Measurements from ENCODE around the gene FSD1L.
A peak's percentile ranks its signal among the peaks of the same experiment; 100 is the strongest.

FSD1L gene

DNA sequence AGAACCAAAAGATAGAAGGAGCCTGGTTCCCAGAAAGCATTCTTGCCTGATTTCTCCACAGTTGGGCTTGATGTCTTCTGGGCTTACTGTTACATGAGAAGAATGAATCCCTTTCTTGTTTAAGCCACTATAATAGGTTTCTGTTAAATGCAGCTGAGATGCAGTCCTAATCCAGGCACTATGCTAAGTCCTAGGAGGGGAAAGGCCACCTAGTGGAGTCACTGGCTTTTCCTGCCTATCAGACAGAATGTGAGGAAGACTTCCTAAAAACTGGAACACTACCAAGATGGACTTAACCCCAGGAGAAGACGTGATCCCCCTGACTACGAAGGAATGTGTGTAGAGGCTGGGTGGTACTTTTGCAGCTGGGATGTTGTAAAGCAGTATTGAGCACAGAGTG lies 34.3 kb upstream of the FSD1L start:
- DNase-seq (ENCODE audit: low spot score): no peak
- TF ChIP-seq, protein P1, sequence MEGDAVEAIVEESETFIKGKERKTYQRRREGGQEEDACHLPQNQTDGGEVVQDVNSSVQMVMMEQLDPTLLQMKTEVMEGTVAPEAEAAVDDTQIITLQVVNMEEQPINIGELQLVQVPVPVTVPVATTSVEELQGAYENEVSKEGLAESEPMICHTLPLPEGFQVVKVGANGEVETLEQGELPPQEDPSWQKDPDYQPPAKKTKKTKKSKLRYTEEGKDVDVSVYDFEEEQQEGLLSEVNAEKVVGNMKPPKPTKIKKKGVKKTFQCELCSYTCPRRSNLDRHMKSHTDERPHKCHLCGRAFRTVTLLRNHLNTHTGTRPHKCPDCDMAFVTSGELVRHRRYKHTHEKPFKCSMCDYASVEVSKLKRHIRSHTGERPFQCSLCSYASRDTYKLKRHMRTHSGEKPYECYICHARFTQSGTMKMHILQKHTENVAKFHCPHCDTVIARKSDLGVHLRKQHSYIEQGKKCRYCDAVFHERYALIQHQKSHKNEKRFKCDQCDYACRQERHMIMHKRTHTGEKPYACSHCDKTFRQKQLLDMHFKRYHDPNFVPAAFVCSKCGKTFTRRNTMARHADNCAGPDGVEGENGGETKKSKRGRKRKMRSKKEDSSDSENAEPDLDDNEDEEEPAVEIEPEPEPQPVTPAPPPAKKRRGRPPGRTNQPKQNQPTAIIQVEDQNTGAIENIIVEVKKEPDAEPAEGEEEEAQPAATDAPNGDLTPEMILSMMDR (IDR thresholded peaks at IDR 0.05; ENCODE audit: borderline replicate concordance, control extremely low read depth, extremely low read depth, insufficient read depth, missing control alignments): no peak
- in situ Hi-C loops (cut with MboI; ENCODE audit: low sequenced_read_pairs, unreplicated experiment): loop anchor here (25.0 kb wide), 2 partner anchors 551 to 626 kb away; no protein-coding TSS in a partner anchor

DNA sequence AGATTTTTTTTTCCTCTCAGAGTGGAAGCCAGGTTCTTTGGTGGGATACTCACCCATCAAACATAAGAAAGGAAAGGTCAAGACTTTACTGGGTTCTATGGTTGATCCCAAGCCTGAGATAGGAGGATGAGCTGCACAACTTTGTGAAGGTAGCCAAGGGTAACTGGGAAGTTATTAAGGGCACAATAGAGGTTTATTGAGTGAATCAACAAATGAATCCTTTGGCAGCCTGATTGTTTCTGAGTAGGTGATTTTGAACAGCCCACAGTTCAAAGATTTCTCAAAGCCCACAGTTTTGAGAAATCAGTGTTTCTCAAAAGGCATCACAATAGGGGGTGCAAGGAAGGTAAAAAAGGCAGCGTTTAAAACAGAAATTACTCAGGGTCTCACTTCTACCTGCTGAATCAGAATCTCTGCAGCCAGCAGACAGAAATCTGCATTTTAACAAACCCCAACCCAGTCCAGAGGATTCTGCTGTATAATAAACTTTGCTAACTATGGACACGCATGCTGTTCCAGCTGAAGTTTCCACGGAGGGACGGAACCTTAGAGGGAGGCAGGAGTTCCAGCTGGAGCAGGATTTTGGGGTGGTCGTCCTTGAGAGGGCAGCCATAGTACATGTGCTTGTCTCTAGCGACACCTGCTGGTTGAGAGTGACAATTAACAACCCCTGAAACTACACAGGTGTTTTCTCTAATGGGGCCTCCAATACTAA lies 32.7 kb upstream of the FSD1L start:
- TF ChIP-seq, protein P1 (IDR thresholded peaks at IDR 0.05; ENCODE audit: borderline replicate concordance, control extremely low read depth, extremely low read depth, insufficient read depth, missing control alignments): peak; percentile 62
- in situ Hi-C loops (cut with MboI; ENCODE audit: low sequenced_read_pairs, unreplicated experiment): loop anchor here (5.0 to 25.0 kb wide), 3 partner anchors 253 to 628 kb away; no protein-coding TSS in a partner anchor
- DNase-seq (ENCODE audit: low spot score): peak; percentile 68

GRCh38 chr9:105415662-105415980 lies 32.2 kb upstream of the FSD1L start:
- DNase-seq (ENCODE audit: low spot score): no peak
- in situ Hi-C loops (cut with MboI; ENCODE audit: low sequenced_read_pairs, unreplicated experiment): loop anchor here (5.0 to 25.0 kb wide), 3 partner anchors 253 to 628 kb away; no protein-coding TSS in a partner anchor
- TF ChIP-seq, protein P1 (IDR thresholded peaks at IDR 0.05; ENCODE audit: borderline replicate concordance, control extremely low read depth, extremely low read depth, insufficient read depth, missing control alignments): no peak

- in situ Hi-C loops (cut with MboI; ENCODE audit: low sequenced_read_pairs, unreplicated experiment): loop anchor here (5.0 to 25.0 kb wide), 3 partner anchors 255 to 630 kb away; no protein-coding TSS in a partner anchor
- DNase-seq (ENCODE audit: low spot score): peak; percentile 39
- TF ChIP-seq, protein P1 (IDR thresholded peaks at IDR 0.05; ENCODE audit: borderline replicate concordance, control extremely low read depth, extremely low read depth, insufficient read depth, missing control alignments): no peak
These were observed 31.0 kb upstream of the FSD1L start for GRCh38 chr9:105416840-105417239.

GRCh38 chr9:105418588-105419500 lies 29.0 kb upstream of the FSD1L start:
- DNase-seq (ENCODE audit: low spot score): no peak
- TF ChIP-seq, protein P1 (IDR thresholded peaks at IDR 0.05; ENCODE audit: borderline replicate concordance, control extremely low read depth, extremely low read depth, insufficient read depth, missing control alignments): no peak
- in situ Hi-C loops (cut with MboI; ENCODE audit: low sequenced_read_pairs, unreplicated experiment): loop anchor here (5.0 to 25.0 kb wide), 3 partner anchors 257 to 632 kb away; no protein-coding TSS in a partner anchor

- TF ChIP-seq, protein P1 (IDR thresholded peaks at IDR 0.05; ENCODE audit: borderline replicate concordance, control extremely low read depth, extremely low read depth, insufficient read depth, missing control alignments): no peak
- no peak for DNase-seq (ENCODE audit: low spot score)
- in situ Hi-C loops (cut with MboI; ENCODE audit: low sequenced_read_pairs, unreplicated experiment): loop anchor here (5.0 to 25.0 kb wide), 3 partner anchors 258 to 633 kb away; no protein-coding TSS in a partner anchor
These were observed 27.8 kb upstream of the FSD1L start for GRCh38 chr9:105419816-105420597.

Data from GM13976 (cell line).